Activated CD4-positive, alpha-beta T cell treated with anti-CD3 and anti-CD28 coated beads for 48 hours (primary cell): ENCODE results near the gene BROX.
"Not testable (repeated sequence)": the region's sequence is repeated elsewhere in the genome, so short reads cannot be mapped to it uniquely, and the experiment has no call there.

Experiments
- DNase-seq: peaks from one replicate; pipeline ENCODE4 v3.0.0-alpha.2; 2020

The BROX gene, protein sequence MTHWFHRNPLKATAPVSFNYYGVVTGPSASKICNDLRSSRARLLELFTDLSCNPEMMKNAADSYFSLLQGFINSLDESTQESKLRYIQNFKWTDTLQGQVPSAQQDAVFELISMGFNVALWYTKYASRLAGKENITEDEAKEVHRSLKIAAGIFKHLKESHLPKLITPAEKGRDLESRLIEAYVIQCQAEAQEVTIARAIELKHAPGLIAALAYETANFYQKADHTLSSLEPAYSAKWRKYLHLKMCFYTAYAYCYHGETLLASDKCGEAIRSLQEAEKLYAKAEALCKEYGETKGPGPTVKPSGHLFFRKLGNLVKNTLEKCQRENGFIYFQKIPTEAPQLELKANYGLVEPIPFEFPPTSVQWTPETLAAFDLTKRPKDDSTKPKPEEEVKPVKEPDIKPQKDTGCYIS

DNA sequence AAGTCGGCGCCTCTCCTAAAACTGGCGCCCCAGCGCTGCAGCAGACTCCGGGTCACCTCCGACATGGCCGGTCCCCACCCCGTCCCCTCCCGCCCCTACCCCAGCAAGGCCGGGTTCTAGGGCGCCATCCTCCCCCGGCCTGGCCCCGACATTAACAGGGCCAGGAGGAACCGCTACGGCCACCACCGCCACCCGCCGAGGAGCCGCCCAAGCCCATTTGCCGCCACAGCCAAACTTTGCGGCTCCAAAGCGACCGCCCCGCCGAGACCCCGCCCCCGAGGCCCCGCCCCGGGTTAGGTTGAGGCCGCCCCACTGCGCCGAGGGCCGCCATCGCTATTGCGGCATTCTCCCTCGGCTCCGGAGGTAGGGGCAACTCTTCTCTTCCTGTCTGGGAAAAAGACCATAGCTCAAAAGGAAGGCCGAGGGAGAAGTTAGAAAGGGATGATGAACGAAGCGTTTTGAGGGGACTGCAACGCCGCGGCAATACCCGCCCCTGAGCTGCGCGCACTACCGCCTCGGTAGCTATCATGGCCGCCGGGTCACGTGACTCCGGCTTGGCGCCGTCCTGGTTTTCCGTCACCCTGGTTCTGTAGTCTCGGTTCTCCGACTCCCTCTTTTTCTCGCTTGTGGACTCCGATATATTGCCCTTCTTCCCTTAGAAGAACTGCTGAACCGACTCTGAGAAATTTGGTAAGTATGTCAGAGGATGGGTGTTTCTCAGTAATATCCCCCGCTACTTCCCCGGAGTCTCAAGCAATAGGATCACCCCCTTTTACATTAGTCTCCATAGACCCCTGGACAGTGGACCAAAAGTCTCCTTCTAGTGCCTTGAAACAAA is at the start of gene BROX, which contains the start of gene AIDA:
BROX (plus strand) TSS at position 312 of the 838 bp plus-strand sequence. CDS start 3,136 bp downstream, outside the sequence.
AIDA (minus strand) TSS at position 239 of the 838 bp plus-strand sequence; CDS start at position 65, 174 bp downstream.
- DNase-seq: peak; percentile 97

GRCh38 chr1:222663431-222663934 is 48.9 kb upstream of the BROX start:
- no peak for DNase-seq

GRCh38 chr1:222665964-222666363 is 46.4 kb upstream of the BROX start:
- no peak for DNase-seq

DNA sequence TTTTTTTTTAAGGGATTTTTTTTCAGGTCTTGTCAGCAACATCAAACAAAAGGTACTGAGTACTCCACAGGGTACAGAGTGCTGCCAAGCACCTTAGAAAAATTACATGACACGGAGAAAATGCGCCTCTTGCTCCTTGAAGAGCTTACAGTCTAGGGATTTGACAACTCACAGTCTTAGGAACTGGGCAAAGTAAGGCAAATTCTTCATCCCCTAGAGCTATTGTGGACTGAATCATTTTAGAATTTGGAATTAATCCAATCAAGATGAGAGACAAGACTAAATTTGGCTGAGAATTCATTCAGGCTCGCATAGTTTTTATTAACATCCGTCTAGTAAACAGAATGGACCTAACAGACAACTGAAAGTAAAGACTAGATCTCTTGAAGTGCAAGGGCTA is 44.2 kb upstream of the BROX start:
- DNase-seq: not testable (repeated sequence)

DNA sequence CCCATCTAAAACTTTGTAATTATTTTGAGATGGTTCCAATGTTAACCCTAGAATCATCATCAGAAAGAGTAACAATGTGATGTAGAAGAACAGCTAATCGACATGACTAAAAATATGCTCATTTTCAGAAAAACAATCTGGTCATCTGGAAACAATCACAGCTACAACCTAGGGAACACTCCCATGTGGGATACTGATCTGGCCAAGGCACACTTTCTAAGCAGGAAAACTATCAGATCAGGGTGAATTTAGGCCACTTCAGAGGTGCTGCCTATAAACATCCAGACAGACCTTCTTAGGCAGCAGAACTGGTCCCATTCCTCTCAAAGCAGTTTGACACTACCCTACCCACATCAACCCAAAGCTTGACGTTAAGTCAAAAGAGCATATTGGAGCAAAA is 43.3 kb upstream of the BROX start:
- not testable (repeated sequence) for DNase-seq

GRCh38 chr1:222670110-222670509 is 42.3 kb upstream of the BROX start:
- no peak for DNase-seq

DNA sequence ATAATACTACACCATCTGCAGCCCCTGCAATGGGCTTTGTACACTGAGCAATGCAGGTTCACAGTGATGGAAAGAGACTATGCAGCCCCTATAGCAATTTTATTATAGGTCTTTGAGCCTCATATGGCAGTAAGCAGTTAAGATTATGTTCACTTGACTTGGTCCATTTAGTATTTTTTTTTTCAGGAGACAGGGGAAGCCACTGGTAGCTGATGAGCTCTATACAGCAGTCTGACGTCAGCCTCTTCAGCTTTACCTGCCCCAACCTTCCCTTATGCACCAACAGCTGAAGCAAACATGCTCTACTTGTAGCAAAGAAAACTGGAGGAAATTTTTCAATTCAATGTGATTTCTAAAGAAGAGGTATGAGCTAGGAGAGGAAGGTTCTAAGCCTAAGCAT is 32.3 kb upstream of the BROX start:
- no peak for DNase-seq

GRCh38 chr1:222691016-222691415 is 21.3 kb upstream of the BROX start:
- DNase-seq: no peak

- DNase-seq: no peak
These were observed 17.4 kb upstream of the BROX start for GRCh38 chr1:222694927-222695326.

DNA sequence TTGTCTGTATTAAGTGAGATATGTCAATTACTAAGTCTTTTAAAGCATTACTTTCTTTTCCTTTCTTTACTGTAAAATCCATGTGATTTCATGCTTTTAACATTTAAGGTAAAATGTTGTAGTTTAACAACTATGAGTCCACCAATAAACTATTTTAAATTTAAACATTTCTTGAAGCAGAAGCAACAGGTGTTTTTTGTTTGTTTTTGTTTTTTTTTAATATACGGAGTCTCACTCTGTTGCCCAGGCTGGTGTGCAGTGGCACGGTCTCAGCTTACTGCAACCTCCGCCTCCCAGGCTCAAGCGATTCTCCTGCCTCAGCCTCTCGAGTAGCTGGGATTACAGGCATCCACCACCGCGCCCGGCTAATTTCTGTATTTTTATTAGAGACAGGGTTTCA is 15.6 kb upstream of the BROX start:
- DNase-seq: no peak

GRCh38 chr1:222697203-222697602 is 15.2 kb upstream of the BROX start:
- no peak for DNase-seq

- DNase-seq: no peak
These were observed 14.5 kb upstream of the BROX start for GRCh38 chr1:222697826-222698225.

DNA sequence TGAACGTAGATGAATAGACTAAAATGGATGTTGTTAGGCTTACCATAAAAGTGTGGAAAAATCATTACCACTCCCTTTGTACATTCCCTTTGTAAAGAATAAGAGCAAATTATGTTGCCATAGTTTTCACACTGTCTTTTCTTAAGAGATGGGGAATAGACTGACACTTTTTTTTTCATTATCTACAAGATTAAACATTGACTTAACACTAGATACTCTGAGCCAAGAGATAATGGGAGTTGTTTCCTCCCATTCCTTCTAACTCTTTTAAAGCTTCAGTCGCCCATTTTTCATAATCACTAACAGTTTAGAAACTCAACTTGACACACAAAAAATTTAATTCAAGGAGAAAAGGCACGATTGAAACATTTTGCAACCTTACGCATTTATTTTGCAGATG is 10.2 kb upstream of the BROX start:
- DNase-seq: no peak

- no peak for DNase-seq
These were observed 8.1 kb upstream of the BROX start for GRCh38 chr1:222704260-222704659.

DNA sequence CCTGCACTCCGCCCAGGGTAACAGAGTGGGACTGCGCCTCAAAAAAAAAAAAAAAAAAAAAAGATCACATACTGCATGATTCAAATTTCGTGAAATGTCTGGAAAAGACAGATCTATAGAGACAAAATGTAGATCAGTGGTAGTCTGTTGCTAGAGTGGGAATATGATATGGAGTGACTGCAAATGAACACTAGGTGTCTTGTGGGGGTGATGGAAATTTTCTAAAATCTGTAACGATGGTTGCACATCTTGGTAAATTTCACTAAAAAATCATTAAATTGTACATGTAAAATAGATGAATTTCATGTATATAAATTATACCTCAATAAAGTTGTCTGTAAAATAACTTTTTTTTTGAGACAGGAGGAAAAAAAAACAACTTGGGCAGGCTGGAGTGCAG is 5.5 kb upstream of the BROX start:
- DNase-seq: no peak

DNA sequence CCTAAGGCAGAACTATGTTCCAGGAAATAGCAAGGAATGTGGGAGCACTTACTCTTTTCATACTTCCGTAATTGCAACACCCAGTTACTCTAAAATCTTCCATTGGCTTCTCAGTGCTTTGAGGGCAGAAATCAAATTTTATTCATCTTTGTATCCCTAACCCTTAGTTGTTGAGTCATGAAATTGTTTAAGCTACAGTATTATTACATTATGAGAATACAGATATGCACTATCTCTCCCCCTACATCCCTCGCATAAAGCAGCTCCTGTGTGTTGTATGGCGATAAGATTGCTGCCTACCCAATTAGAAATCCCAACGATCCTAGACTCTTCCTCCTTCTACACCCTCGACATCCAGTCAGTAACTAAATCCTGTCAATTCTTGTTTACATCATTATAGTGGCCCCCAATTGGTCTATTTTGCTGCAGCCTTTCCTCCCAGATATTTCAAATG is 2.6 kb upstream of the BROX start:
- no peak for DNase-seq

GRCh38 chr1:222711319-222712252 is 778 bp upstream of the BROX start:
- DNase-seq: peak; percentile 67

DNA sequence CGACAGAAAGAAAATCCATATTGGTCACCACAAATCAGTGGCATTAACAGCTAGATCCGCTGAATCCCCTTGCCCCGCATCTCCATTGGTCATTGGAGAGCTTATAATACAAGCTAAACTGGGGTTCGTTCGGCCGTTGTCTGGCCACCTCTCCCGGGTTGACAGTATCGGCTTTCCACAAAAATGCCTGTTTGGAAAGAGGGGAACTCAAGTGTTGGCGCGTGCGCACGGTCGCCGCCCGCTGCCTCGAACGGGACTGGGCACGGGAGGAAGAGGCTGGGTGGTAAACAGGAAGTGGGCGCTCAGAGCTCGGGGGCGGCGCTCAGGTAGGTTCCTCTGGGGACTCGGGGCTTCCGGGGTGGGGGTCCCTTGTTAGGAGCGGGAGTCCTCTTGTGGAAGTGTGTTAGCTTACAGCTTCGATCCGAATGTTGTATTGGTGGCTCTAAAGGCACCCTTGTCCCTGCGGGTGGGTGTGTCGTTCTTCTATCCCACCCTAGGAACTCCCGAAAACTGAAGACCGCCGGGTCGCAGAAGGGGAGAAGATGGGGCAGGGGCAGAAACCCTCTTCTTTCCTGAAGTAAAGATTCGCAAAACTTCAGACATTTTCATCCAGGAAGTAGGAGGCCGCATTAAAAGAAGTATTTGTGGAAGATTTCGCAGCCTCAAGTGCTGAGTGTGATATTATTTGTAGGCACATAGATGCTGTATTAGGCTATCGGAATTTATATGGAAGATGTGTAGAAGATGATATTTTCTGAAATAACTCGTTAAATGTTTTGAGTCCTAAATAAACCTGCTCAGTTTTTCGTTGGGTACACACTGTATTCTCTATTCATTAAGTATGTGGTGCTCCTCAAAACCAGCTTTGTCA is 962 bp downstream of the BROX start:
- DNase-seq: peak; percentile 92

DNA sequence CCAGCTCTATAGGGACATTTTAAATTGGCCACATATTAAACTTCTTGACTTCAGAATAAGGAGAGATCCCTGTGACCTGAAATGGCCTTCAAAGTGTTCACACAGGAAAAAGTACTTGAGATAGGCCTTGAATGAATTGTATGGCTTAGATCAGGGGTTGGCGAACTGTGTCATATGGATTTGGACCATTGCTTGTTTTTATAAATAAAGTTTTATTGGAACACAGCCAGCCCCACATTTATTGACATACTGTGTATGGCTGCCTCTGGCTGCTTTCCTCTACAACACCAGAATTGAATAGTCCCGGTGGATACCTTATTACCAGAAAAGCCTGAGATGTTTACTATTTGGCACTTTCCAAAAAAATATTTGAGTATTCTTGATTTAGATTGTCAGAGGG is 4.0 kb downstream of the BROX start:
- DNase-seq: no peak

GRCh38 chr1:222728746-222729145 is 16.4 kb downstream of the BROX start:
- no peak for DNase-seq

DNA sequence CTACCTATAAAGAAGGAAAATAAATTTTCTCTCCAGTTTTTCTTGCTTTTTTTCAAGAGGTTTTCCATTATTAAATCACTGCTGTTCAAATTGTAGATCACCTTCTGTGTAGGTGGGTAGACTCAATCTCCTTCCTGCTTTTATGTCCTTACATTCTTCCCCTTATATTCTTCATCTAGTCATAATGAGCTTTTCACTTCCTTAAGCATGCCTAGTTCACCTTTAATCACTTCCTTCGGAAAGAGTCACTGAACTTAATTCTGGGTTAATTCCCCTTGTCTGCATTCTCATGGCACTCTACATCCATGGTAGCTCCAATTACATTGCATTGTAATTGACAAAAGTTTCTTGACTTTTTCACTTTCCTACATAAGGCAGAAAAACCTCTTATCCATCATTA is 18.5 kb downstream of the BROX start:
- no peak for DNase-seq
